ENCODE data around the gene GSG1L. TPM values are rescaled to one million over a fixed set of nuclear protein-coding genes. Genes with fewer than 3 reads are reported as not detected.

Gene GSG1L
- total RNA-seq, 1 donor from 2014 or later, result not detected

DNA sequence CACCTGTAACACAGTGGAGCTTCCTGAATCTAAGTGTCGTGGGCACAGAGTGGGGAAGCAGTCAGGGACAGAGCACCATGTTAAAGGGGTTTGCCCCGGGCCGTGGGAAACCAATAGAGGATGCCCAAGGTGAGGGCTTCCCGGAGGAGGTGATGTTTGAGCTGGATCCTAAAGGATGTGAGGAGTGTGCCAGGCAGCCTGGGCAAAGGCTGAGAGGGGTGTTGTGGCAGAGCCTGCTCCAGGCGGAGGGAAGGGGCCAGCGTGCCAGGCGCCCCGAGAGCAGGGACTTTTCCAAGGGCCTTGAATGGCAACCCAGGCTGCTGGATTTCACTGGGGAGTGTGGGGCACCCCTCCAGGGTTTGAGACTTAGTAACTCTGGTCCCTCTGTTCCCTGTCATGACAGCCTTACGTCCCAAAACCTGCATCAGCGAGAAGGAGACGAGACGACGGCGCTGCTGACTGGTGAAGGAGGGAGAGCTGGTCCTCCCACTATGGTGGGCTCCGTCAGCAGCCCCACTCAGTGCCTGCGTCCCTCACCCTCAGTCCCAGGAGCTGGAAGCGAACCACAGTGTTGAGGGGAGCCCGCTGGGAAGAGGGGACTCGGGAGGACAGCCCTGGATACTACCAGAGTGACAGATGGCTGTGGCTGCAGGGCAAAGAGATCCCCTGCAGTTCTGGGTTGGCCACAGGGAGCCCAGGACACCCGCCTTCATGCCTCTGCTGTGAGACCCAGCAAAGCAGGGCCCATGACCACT is 285.2 kb downstream of the GSG1L start:
- DNase-seq (ENCODE audit: low read depth), result no peak
- no peak overlapping the region for H3K4me3 ChIP-seq (ENCODE audit: low read depth, low read length)
- TF ChIP-seq, protein P1, sequence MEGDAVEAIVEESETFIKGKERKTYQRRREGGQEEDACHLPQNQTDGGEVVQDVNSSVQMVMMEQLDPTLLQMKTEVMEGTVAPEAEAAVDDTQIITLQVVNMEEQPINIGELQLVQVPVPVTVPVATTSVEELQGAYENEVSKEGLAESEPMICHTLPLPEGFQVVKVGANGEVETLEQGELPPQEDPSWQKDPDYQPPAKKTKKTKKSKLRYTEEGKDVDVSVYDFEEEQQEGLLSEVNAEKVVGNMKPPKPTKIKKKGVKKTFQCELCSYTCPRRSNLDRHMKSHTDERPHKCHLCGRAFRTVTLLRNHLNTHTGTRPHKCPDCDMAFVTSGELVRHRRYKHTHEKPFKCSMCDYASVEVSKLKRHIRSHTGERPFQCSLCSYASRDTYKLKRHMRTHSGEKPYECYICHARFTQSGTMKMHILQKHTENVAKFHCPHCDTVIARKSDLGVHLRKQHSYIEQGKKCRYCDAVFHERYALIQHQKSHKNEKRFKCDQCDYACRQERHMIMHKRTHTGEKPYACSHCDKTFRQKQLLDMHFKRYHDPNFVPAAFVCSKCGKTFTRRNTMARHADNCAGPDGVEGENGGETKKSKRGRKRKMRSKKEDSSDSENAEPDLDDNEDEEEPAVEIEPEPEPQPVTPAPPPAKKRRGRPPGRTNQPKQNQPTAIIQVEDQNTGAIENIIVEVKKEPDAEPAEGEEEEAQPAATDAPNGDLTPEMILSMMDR (conservative IDR thresholded peaks at IDR 0.05; ENCODE audit: low read depth, low read length), result no peak

DNA sequence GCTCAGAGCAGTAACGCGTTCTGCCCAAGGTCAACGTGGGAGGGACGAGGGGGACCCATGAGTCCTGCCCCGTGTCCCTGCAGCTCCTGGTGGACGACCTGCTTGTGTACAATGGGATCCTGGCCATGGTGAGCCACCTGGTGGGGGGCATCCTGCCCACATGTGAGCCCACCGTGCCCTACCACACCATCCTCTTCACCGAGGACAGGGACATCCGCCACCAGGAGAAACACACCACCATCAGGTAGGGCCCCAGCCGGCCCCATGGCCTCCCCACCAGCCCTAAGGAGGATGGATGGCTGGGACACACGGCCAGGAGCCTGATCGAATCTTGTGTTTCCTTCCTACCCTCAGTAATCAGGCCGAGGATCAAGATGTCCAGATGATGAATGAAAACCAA is 286.0 kb downstream of the GSG1L start:
- DNase-seq (ENCODE audit: low read depth), result no peak
- TF ChIP-seq, protein P1 (conservative IDR thresholded peaks at IDR 0.05; ENCODE audit: low read depth, low read length), result no peak
- no peak overlapping the region for H3K4me3 ChIP-seq (ENCODE audit: low read depth, low read length)

DNA sequence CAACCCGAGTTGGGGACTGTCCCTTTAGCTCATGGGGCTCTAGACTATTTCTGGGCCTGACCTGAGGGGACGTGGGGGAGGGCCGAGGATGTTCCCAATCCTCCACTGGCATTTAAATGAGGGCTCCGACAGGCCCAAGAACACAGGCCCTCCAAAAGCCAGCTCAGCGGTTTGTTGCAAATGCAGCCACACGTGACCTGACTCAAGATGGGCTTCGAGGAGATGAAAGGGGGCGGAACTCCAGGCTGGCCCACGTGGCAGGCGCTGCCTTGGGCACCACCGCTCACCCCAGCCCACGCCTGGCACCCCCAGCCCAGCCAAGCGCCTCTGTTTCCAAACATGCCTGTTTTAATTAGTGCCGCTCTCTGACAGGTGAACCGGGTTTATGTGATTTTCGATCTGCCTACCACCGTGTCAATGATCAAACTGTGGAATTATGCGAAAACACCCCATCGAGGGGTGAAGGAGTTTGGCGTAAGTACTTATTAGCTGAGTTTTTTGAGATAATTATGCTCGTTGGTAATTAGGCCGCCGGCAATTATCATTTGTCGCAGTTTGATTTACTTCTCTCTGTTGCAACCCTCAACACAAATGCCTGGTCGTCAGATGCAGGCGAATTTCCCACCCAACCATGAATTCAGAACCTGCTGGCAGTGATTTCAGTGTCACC is 286.8 kb downstream of the GSG1L start:
- TF ChIP-seq, protein P1 (conservative IDR thresholded peaks at IDR 0.05; ENCODE audit: low read depth, low read length), result no peak
- no peak overlapping the region for H3K4me3 ChIP-seq (ENCODE audit: low read depth, low read length)
- no peak for DNase-seq (ENCODE audit: low read depth)

DNA sequence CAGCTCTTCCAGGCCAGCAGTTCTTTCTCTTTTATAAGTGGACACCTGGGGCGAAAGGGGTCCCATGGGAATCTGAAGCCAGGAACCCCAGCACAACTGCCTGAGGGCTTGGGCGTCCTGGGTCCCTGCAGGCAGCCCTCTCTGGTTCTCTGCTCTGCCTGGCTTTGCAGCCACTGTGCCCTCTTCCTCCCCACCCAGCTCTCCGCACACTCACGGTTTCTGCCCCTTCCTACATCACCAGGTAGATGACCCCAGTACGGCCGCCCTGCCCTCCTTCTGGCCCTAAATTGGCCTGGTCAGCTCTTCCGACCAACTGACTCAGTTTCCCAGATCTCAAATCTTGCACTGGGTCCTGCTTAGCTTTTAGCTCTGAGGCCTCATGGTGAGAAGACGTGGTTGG is 288.3 kb downstream of the GSG1L start:
- no peak overlapping the region for H3K4me3 ChIP-seq (ENCODE audit: low read depth, low read length)
- no peak for DNase-seq (ENCODE audit: low read depth)
- TF ChIP-seq, protein P1 (conservative IDR thresholded peaks at IDR 0.05; ENCODE audit: low read depth, low read length), result no peak

DNA sequence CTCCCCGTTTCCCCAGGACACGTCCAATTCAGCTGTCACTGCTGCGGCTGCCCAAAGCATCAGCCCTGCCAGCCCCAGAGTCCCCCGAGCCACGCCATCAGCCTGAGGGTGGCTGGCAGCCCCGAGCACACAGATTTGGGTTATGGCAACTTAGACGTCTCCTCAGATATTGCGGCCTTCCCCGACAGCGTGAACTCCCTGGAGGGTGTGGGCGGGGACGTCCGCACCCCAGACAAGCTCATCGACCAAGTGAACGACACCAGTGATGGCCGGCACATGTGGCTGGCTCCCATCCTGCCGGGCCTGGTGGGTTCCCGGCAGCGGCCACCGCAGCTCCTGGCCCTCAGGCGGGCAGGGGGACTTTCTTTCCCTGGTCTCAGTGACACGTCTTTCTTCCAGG is 288.7 kb downstream of the GSG1L start:
- DNase-seq (ENCODE audit: low read depth), result no peak
- TF ChIP-seq, protein P1 (conservative IDR thresholded peaks at IDR 0.05; ENCODE audit: low read depth, low read length), result no peak
- no peak overlapping the region for H3K4me3 ChIP-seq (ENCODE audit: low read depth, low read length)

DNA sequence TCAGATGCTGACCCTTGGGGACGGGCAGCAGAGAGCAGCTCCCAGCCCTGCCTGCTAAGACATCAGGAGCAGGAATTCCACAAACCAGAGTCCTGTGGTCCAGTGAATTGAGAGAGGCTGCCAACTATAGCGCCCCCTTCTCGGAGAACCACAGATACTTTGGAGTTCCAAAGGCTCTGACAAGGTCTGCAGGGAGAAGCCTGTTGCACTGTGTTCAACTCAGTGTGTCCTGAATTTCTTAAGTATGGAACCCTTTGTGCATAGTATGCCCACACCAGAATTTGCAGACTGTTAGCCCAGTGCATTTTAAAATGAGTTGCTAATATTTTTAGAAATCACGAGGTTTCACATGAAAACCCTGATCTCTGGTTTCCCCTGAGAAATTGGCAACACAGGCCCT is 290.2 kb downstream of the GSG1L start:
- TF ChIP-seq, protein P1 (conservative IDR thresholded peaks at IDR 0.05; ENCODE audit: low read depth, low read length), result no peak
- no peak overlapping the region for H3K4me3 ChIP-seq (ENCODE audit: low read depth, low read length)
- DNase-seq (ENCODE audit: low read depth), result no peak

Measured in epithelial cell of proximal tubule (primary cell).